GM10248 (cell line): ENCODE data around the gene RNF128.
"Not testable (repeated sequence)": the region's sequence is repeated elsewhere in the genome, so short reads cannot be mapped to it uniquely, and the experiment has no call there.

ENCODE experiments used
- CTCF ChIA-PET: fragments of 300-600 bp; sonication (Branson Sonifier 250); formaldehyde crosslinking; extraction: SDS; loops from one replicate; lab custom pipeline; 2021; ENCODE audit warnings: antibody characterized with exemption; lab: Yijun Ruan, JAX
- POLR2A ChIA-PET: fragments of 350-650 bp; sonication (Branson Sonifier 250); formaldehyde crosslinking; extraction: SDS; loops from one replicate; lab custom pipeline; 2020; ENCODE audit warnings: antibody characterized with exemption; lab: Yijun Ruan, JAX
- DNase-seq: peaks from one replicate; pipeline ENCODE4 v3.0.0; 2012; ENCODE audit errors: extremely low spot score
- CTCF ChIP-seq: IDR thresholded peaks from 2 replicates; pipeline ENCODE4 v1.5.1; 2012; ENCODE audit warnings: mild to moderate bottlenecking, low read depth; ENCODE audit errors: extremely low read depth, missing control alignments, control extremely low read depth

The RNF128 gene

GRCh38 chrX:106802388-106803275, 76.1 kb downstream of the RNF128 start, which contains the start of gene TBC1D8B:
Gene TBC1D8B, plus strand, starts transcription at chrX:106802673. Its CDS starts 181 bp downstream, at chrX:106802854.
- ChIA-PET CTCF (interaction anchor here (0.8 to 1.0 kb wide), 2 partner anchors 13 to 387 kb away, joined by 3 read pairs; no protein-coding TSS in a partner anchor), POLR2A (no interaction called here)

GRCh38 chrX:106811131-106811910, 84.8 kb downstream of the RNF128 start:
- POLR2A ChIA-PET = no interaction called here
- TF ChIP-seq CTCF = no peak
- DNase-seq = no peak
- CTCF ChIA-PET = no interaction called here

More at GRCh38 chrX:106802388-106803275, 76.1 kb downstream of the RNF128 start, which contains the start of gene TBC1D8B:
- DNase-seq = peak; percentile 37
- no peak for TF ChIP-seq CTCF

- POLR2A ChIA-PET, DNase-seq, CTCF ChIA-PET: not testable (repeated sequence)
Measured at GRCh38 chrX:106812930-106813329, 86.4 kb downstream of the RNF128 start.

GRCh38 chrX:106814093-106814492, 87.6 kb downstream of the RNF128 start:
- CTCF ChIA-PET, DNase-seq, POLR2A ChIA-PET: not testable (repeated sequence)
